Neural cell (in vitro differentiated cells): ENCODE data around the gene MDM4. TPM values are rescaled to one million over a fixed set of nuclear protein-coding genes. Genes with fewer than 3 reads are reported as not detected.

Experiments used
- H2AFZ ChIP-seq: fragments of 200-600, 300-800 bp; sonication (generic), shearing (Covaris generic); 2 replicates; pipeline ENCODE4 v1.6.0; 2014; ENCODE audit warnings: low read depth, mild to moderate bottlenecking, antibody characterized with exemption, low read length, moderate library complexity
- H3F3A ChIP-seq: fragments of 200-600 bp; shearing (Covaris generic); 2 replicates; pipeline ENCODE4 v1.6.1; 2016; ENCODE audit warnings: mild to moderate bottlenecking, moderate library complexity, mixed read lengths, antibody characterized with exemption, low read length; ENCODE audit not compliant: insufficient read depth, poor library complexity, severe bottlenecking
- H3K27ac ChIP-seq: fragments of 200-600, 300-800 bp; sonication (generic), shearing (Covaris generic); 2 replicates; pipeline ENCODE4 v1.5.1; 2014; ENCODE audit warnings: mild to moderate bottlenecking, low read length, moderate library complexity
- H3K27me3 ChIP-seq: fragments of 300-800, 200-600 bp; sonication (generic), shearing (Covaris generic); 2 replicates; pipeline ENCODE4 v1.6.0; 2014; ENCODE audit warnings: mild to moderate bottlenecking, low read depth, low read length, moderate library complexity; ENCODE audit not compliant: insufficient read depth
- H3K36me3 ChIP-seq: fragments of 300-800, 200-600 bp; sonication (generic), shearing (Covaris generic); 2 replicates; pipeline ENCODE4 v1.5.1; 2014; ENCODE audit warnings: mild to moderate bottlenecking, antibody characterized with exemption, low read length, moderate library complexity; ENCODE audit not compliant: insufficient read depth
- H3K4me2 ChIP-seq: fragments of 300-800, 200-600 bp; sonication (generic), shearing (Covaris generic); 2 replicates; pipeline ENCODE4 v1.6.0; 2014; ENCODE audit warnings: mild to moderate bottlenecking, low read length
- H3K4me3 ChIP-seq: fragments of 300-800, 200-600 bp; sonication (generic), shearing (Covaris generic); 2 replicates; pipeline ENCODE4 v1.5.1; 2014; ENCODE audit warnings: mild to moderate bottlenecking, low read length, moderate library complexity
- H3K79me2 ChIP-seq: fragments of 200-600 bp; shearing (Covaris generic); replicated peaks from 2 replicates; pipeline ENCODE4 v1.6.0; 2014; ENCODE audit warnings: mild to moderate bottlenecking, low read length, moderate library complexity; ENCODE audit not compliant: insufficient read depth
- H3K9ac ChIP-seq: fragments of 300-800, 200-600 bp; sonication (generic), shearing (Covaris generic); 2 replicates; pipeline ENCODE4 v1.6.1; 2016; ENCODE audit warnings: mild to moderate bottlenecking, low read length, mixed read lengths
- H3K9me2 ChIP-seq: fragments of 200-600 bp; shearing (Covaris generic); 2 replicates; pipeline ENCODE4 v1.6.1; 2016; ENCODE audit warnings: mild to moderate bottlenecking, low read length, mixed read lengths; ENCODE audit not compliant: insufficient read depth
- H3K9me3 ChIP-seq: fragments of 200-600, 300-800 bp; sonication (generic), shearing (Covaris generic); 2 replicates; pipeline ENCODE4 v1.6.1; 2016; ENCODE audit warnings: mild to moderate bottlenecking, mixed run types, low read length, moderate library complexity, mixed read lengths
- H4K20me1 ChIP-seq: fragments of 200-600 bp; shearing (Covaris generic); 2 replicates; pipeline ENCODE4 v1.6.1; 2016; ENCODE audit warnings: mild to moderate bottlenecking, mixed run types; ENCODE audit not compliant: insufficient read depth
- EP300 ChIP-seq: fragments of 450-650 bp; conservative IDR thresholded peaks from 2 replicates; pipeline ENCODE4 v1.6.1; 2014; ENCODE audit warnings: antibody characterized with exemption, mild to moderate bottlenecking, moderate library complexity; ENCODE audit not compliant: poor library complexity, severe bottlenecking
- EZH2 ChIP-seq: fragments of 200-600, 300-800 bp; shearing (Covaris generic), sonication (generic); IDR thresholded peaks from 2 replicates; pipeline ENCODE4 v1.6.1; 2014; ENCODE audit warnings: antibody characterized with exemption, low read length, borderline replicate concordance, mild to moderate bottlenecking; ENCODE audit not compliant: insufficient read depth, poor library complexity, severe bottlenecking
- MXI1 ChIP-seq: fragments of 450-650 bp; conservative IDR thresholded peaks from 2 replicates; pipeline ENCODE4 v1.6.1; 2014; ENCODE audit warnings: antibody characterized with exemption, mild to moderate bottlenecking; ENCODE audit not compliant: poor library complexity, severe bottlenecking
- POLR2AphosphoS5 ChIP-seq: IDR thresholded peaks from 2 replicates; pipeline ENCODE4 v1.6.1; 2012
- RAD21 ChIP-seq: fragments of 450-650 bp; conservative IDR thresholded peaks from 2 replicates; pipeline ENCODE4 v1.6.1; 2014; ENCODE audit warnings: antibody characterized with exemption, mild to moderate bottlenecking, moderate library complexity
- SMC3 ChIP-seq: fragments of 450-650 bp; conservative IDR thresholded peaks from 2 replicates; pipeline ENCODE4 v1.6.1; 2014; ENCODE audit warnings: antibody characterized with exemption, mild to moderate bottlenecking, moderate library complexity; ENCODE audit not compliant: poor library complexity
- TAF1 ChIP-seq: IDR thresholded peaks from 2 replicates; pipeline ENCODE4 v1.6.1; 2012; ENCODE audit warnings: low read depth
- polyA plus RNA-seq: library from polyadenylated mRNA; depleted of rRNA; stranded (reverse); fragments of >200 nt; gene quantifications from 2 replicates; pipeline ENCODE4 v1.2.3, GENCODE V29; 2014
- TF ChIP-seq, protein P1 (sequence below): fragments of 450-650 bp; IDR thresholded peaks from 2 replicates; pipeline ENCODE4 v1.5.1; 2014; ENCODE audit warnings: antibody characterized with exemption, mild to moderate bottlenecking, moderate library complexity; ENCODE audit not compliant: poor library complexity, severe bottlenecking
- TF ChIP-seq, protein P2 (sequence below): IDR thresholded peaks from 2 replicates; pipeline ENCODE4 v1.6.1; 2012; ENCODE audit warnings: borderline replicate concordance

MDM4 gene
- polyA plus RNA-seq, 1 donor from 2014 or later: 36.8 TPM

DNA sequence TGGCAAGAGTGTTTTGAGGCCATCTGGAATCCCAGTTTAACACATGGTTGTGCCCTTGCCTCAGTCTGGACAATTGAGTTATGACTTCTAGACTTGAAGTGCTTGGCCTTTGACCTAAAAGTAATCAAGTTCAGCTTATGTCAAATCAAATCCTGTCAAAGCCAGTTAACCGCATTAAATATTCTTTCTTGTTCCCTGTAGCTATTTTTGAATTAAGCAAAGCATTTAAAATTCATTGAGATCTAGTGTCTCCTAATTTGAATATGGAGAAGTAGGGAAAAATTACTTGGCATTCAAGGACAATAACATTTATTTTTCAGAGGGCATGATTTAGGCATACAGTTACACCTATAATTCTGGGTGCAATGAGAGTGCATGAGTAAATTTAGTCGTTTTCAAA, 32.1 kb downstream of the MDM4 start:
- H3K27ac ChIP-seq: no peak overlapping the region

DNA sequence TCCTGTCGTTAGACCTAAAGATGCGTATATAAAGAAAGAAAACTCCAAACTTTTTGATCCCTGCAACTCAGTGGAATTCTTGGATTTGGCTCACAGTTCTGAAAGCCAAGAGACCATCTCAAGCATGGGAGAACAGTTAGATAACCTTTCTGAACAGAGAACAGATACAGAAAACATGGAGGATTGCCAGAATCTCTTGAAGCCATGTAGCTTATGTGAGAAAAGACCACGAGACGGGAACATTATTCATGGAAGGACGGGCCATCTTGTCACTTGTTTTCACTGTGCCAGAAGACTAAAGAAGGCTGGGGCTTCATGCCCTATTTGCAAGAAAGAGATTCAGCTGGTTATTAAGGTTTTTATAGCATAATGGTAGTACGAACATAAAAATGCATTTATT, 33.1 kb downstream of the MDM4 start:
- Histone ChIP-seq H3K4me3 (no peak overlapping the region), H3K36me3 (peaks cover 24% of the 10 kb centered on the region), H3F3A (no peaks in the 10 kb centered on the region)

More for the DNA sequence above, 32.1 kb downstream of the MDM4 start:
- Histone ChIP-seq H3K36me3 (peaks cover 22% of the 10 kb centered on the region), H3K9me3 (no peaks in the 10 kb centered on the region), H3K79me2 (no peaks in the 10 kb centered on the region), H3K4me3 (no peak overlapping the region), H3F3A (no peaks in the 10 kb centered on the region), H3K9me2 (no peaks in the 10 kb centered on the region), H3K4me2 (no peak overlapping the region), H2AFZ (no peak overlapping the region), H3K27me3 (no peaks in the 10 kb centered on the region), H4K20me1 (no peaks in the 10 kb centered on the region), H3K9ac (no peak overlapping the region)
- TF ChIP-seq, protein P1, sequence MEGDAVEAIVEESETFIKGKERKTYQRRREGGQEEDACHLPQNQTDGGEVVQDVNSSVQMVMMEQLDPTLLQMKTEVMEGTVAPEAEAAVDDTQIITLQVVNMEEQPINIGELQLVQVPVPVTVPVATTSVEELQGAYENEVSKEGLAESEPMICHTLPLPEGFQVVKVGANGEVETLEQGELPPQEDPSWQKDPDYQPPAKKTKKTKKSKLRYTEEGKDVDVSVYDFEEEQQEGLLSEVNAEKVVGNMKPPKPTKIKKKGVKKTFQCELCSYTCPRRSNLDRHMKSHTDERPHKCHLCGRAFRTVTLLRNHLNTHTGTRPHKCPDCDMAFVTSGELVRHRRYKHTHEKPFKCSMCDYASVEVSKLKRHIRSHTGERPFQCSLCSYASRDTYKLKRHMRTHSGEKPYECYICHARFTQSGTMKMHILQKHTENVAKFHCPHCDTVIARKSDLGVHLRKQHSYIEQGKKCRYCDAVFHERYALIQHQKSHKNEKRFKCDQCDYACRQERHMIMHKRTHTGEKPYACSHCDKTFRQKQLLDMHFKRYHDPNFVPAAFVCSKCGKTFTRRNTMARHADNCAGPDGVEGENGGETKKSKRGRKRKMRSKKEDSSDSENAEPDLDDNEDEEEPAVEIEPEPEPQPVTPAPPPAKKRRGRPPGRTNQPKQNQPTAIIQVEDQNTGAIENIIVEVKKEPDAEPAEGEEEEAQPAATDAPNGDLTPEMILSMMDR: no peak
- TF ChIP-seq EP300 (no peak), SMC3 (no peak), MXI1 (no peak), RAD21 (no peak), EZH2 (no peak), POLR2AphosphoS5 (no peak), TAF1 (no peak)
- TF ChIP-seq, protein P2, sequence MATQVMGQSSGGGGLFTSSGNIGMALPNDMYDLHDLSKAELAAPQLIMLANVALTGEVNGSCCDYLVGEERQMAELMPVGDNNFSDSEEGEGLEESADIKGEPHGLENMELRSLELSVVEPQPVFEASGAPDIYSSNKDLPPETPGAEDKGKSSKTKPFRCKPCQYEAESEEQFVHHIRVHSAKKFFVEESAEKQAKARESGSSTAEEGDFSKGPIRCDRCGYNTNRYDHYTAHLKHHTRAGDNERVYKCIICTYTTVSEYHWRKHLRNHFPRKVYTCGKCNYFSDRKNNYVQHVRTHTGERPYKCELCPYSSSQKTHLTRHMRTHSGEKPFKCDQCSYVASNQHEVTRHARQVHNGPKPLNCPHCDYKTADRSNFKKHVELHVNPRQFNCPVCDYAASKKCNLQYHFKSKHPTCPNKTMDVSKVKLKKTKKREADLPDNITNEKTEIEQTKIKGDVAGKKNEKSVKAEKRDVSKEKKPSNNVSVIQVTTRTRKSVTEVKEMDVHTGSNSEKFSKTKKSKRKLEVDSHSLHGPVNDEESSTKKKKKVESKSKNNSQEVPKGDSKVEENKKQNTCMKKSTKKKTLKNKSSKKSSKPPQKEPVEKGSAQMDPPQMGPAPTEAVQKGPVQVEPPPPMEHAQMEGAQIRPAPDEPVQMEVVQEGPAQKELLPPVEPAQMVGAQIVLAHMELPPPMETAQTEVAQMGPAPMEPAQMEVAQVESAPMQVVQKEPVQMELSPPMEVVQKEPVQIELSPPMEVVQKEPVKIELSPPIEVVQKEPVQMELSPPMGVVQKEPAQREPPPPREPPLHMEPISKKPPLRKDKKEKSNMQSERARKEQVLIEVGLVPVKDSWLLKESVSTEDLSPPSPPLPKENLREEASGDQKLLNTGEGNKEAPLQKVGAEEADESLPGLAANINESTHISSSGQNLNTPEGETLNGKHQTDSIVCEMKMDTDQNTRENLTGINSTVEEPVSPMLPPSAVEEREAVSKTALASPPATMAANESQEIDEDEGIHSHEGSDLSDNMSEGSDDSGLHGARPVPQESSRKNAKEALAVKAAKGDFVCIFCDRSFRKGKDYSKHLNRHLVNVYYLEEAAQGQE: no peak

More for the DNA sequence above, 33.1 kb downstream of the MDM4 start:
- H2AFZ ChIP-seq: no peak overlapping the region
- no peaks in the 10 kb centered on the region for H3K79me2 ChIP-seq
- no peaks in the 10 kb centered on the region for H3K9me3 ChIP-seq
- H3K9me2 ChIP-seq: no peaks in the 10 kb centered on the region
- no peak overlapping the region for H3K9ac ChIP-seq
- H3K4me2 ChIP-seq: no peak overlapping the region
- no peaks in the 10 kb centered on the region for H4K20me1 ChIP-seq
- H3K27ac ChIP-seq: no peak overlapping the region
- H3K27me3 ChIP-seq: no peaks in the 10 kb centered on the region
- TF ChIP-seq RAD21 (no peak), POLR2AphosphoS5 (no peak), MXI1 (no peak)
- TF ChIP-seq, protein P1: no peak
- TF ChIP-seq, protein P2: no peak
